NCI-H2029 treated with DMSO at 0.1 percent for 48 hours (cell line): ENCODE results near the gene ZBTB7C.

Experiments used
- DNase-seq: peaks from one replicate; lab custom pipeline; 2025; lab: John Stamatoyannopoulos, UW

The ZBTB7C gene

GRCh38 chr18:48352051-48352755 is 57.0 kb downstream of the ZBTB7C start:
- DNase-seq = no peak

DNA sequence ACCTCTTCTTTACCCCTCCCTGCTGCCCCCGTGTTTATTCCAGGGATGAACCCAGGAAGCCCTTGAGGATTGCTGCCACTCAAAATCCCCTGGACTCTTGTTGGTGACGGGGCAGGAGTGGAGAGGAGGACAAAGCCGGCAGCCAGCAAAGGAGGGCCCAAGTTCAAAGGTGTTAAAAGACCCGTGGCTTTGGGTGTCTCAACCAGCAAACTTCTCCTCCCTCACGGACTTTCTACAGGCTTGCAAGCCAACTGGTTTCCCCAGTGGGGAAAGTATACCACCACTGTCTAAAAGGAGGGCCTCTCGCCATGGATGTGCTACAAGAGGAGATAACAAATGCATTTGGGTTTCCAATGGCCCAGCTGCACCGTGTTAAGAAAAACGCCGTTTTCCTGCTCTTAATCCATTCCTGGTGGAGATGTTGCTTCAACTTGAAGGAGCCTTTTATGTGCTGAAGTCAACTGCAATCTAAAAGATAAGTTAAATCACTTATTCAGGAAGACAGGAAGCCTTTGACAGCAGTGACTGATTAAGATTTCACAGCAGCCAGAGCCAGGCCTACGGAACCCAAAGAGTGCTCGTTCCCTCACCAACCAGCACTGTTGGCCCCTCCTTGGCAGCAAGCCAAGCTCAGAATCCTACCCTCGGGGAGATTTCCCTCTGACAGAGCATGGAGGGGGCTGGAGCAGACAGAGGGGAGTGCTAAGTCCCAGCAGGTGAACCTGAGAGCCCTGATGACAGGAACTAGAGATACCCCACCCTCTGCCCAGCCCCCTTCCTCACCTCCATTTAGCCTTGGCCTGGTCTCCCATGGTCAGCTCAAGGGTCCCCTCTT is 57.8 kb downstream of the ZBTB7C start:
- no peak for DNase-seq

GRCh38 chr18:48348739-48349138 is 60.4 kb downstream of the ZBTB7C start:
- peak; percentile 50 for DNase-seq

DNA sequence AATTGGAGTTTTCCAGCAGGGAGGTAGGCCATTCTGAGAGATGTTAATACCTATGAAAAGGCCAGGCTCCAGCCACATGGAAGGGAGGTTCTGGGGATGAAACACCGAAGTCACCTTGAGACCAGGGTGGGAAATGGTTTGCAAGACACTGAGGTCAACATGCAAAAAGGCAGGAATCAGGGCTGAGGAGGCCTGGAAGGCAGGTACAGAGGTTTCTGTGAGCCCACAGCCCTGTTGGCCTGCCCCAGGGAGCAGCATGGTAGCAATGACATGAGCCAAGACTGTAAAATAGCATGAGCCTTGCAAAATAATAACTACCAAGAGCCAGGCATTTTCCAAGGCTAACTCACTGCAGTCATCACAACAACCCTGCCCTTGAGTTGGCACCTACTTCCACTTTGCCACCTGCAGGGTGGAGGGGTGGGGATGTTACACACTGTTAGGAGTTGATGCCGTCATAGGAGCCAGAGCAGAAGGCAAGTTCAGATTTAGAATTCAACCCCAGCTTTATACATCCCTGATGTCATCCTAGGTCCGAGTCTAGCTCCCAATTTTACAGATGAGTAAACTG is 61.3 kb downstream of the ZBTB7C start:
- no peak for DNase-seq

GRCh38 chr18:48345596-48345995 is 63.6 kb downstream of the ZBTB7C start:
- DNase-seq = no peak

DNA sequence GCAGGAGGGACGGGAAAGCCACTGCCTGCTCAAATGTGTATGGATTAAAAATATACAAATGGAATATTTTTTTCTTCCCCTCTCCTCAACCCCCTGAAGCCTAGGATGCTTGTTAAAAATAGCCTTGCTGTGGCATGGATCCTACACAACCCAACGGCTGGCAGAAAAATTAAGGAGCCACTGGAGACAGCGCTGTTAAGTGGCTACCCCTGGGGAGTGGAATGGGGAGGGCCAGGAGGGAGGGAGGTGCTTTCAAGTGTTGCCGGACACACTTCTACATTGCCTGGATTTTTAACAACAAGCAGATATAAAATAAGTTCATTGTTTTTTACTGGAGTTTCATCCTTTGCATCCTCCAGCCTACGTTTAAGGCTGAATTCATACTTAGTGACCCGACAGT is 66.6 kb downstream of the ZBTB7C start:
- DNase-seq = peak; percentile 30

GRCh38 chr18:48342125-48342524 is 67.1 kb downstream of the ZBTB7C start:
- DNase-seq = peak; percentile 71

GRCh38 chr18:48340560-48340959 is 68.6 kb downstream of the ZBTB7C start:
- DNase-seq = no peak

- DNase-seq = no peak
Observed at GRCh38 chr18:48339692-48340091, 69.5 kb downstream of the ZBTB7C start.

- DNase-seq = no peak
Observed at GRCh38 chr18:48338915-48339314, 70.3 kb downstream of the ZBTB7C start.

DNA sequence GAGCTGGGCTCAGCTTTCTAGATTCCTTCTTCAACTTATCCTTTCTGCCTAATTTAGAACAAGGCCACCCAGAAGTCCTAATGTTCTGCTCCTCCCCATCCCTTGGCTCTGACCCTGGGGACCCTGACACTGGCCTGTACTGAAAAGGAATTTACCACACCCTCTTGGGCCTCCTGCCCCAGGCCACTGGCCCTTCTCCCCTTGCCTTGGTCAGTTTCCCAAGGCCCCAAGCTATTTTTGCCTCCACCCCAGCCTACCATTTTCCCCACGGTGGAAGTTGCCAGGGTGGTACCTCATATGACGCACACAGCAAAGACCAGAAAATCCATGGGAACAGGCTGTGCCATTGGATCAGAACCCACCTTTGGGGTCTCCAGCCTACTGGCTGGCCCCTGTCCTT is 72.1 kb downstream of the ZBTB7C start:
- DNase-seq = no peak

GRCh38 chr18:48336332-48336731 is 72.9 kb downstream of the ZBTB7C start:
- peak; percentile 49 for DNase-seq

GRCh38 chr18:48335829-48336228 is 73.4 kb downstream of the ZBTB7C start:
- no peak for DNase-seq

- DNase-seq = no peak
Observed at GRCh38 chr18:48334845-48335244, 74.3 kb downstream of the ZBTB7C start.

- peak; percentile 58 for DNase-seq
Observed at GRCh38 chr18:48333563-48333962, 75.6 kb downstream of the ZBTB7C start.

DNA sequence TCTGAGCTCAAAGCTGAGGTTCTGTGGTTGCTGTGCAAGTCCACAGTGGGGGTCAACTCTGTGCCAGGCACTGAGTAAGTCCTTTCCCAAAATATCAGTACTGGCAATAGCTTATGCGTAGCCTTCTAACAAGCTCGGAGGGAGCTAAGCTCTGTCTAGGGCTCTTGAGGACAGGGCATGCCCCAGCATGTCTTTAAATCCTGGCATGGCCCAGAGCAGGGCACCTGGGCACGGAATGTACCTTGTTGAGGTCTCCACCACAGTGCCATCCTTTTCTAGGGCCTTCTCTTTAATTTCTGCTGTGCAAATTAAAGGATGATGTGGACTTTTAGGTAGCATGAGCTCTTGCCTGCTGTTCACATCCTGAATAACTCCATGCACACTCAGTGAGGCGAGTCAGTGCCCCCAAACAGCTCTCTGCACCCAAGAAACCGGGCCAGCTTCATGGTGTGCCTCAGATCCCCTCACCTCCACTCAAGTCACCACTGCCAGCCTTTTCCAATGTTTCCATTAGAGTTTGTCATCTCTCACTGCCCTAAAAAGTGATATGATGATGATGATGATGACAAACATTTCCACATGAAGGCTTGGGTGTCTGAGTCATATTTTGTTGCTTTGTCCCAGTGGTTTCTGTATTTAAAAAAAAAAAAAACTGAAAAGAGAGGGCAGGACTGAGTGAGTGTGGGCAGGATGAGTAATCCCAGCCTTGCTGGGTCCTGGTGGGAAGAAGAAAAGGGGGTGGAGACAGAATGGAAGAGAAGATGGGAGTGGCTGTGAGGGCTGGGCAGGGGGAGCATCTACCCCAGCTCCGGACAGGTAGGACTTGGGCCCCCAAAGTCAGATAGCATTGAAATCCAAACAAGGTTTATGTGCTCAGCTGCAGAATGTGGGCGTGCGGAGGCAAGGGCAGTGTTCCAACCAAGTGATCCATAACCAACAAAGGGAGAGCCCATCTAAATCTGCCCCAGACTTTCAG is 78.9 kb downstream of the ZBTB7C start:
- no peak for DNase-seq

DNA sequence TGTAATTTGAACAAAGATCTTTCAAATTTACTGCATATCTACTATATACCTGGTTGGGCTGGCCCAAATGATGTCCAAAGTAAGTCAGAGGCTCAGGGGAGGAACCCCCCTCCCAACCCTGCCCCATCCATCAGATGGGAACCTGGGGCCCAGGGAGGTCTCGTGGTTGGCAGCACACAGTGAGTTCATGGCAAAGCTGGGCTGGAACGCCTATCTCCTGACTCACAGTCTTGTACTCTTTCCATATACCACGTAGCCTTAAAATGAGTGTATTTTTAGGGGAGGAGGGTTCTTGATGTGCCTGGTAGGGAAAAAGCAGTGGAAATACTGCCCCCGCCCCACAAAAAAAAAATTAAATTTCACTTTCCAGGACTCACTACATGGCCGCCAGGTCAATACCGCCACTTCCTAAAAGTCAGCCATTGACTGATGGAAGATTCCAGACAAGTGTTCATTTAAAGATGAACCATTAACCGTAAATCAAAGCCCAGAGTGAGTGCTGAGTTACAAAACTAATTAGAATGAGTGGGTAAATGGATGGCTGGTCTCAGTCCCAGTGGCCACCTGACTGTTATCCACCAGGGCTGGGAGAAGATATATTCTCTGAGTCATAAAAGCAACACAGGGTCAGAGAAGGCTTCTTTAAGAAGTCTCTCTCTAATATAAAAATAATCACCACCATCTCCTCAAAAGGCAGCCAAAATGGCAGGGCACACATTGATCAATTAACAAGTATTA is 80.5 kb downstream of the ZBTB7C start:
- DNase-seq = no peak

GRCh38 chr18:48326901-48327675 is 82.1 kb downstream of the ZBTB7C start:
- DNase-seq = no peak

DNA sequence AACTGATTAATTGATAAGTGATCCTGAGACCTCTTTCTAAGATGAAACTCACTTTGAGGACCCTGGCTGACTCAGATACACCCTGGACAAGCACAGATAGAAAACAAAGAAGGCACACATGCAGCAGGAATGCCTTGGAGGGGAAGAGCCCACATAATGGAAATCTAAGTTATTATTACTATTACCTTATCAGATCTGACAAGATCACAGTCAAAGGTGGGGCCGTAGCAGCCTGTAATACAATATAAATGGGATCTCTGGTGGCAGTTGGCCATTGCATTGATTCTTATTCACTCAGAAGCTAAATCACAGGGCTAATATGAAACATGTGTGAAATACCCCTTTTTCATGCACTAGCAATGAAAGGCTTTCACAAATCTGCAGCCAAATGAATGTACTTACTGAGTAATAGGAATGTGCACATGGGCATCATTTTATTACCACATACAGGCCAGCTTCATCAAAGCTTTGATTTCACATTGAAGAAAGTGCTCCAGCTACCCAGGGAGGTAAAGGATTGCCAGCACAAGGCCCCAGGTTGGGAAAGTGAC is 84.0 kb downstream of the ZBTB7C start:
- DNase-seq = no peak

DNA sequence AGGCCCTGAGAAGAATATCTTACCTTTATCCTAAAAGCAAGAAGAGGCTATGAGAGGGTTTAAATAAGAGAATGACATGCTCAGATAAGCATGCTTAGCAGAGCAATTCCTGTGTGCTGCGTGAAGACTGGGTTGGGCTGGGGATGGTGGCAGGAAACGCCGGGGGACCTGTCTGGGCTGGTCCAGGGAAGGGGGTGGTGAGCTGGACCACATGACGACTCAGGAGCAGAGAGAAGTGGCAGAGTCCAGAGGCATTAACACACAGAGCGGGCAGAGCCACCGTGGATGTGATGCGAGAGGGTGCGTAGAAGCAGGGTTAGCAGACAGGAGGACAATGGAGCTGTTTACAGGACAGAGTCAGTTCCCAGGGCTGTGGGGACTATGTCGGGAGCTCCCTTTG is 84.5 kb downstream of the ZBTB7C start:
- no peak for DNase-seq
